Endothelial cell (in vitro differentiated cells): ENCODE measurements around the gene FMN1. TPM values are rescaled to one million over a fixed set of nuclear protein-coding genes. Genes with fewer than 3 reads are reported as not detected.
"Not testable (repeated sequence)": the region's sequence is repeated elsewhere in the genome, so short reads cannot be mapped to it uniquely, and the experiment has no call there.

Experiments used
- DNase-seq: peaks from one replicate; pipeline ENCODE4 v3.0.0; 2021; ENCODE audit warnings: low spot score
- H3K27ac Mint-ChIP-seq: one replicate; pipeline ENCODE4 v1.8.0; 2021; ENCODE audit warnings: mixed read lengths, inconsistent platforms; ENCODE audit not compliant: unreplicated experiment
- H3K27me3 Mint-ChIP-seq: one replicate; pipeline ENCODE4 v1.8.0; 2021; ENCODE audit warnings: mild to moderate bottlenecking, moderate library complexity, mixed read lengths, inconsistent platforms; ENCODE audit not compliant: unreplicated experiment
- H3K36me3 Mint-ChIP-seq: one replicate; pipeline ENCODE4 v1.8.0; 2021; ENCODE audit warnings: mild to moderate bottlenecking, low read depth, mixed read lengths, inconsistent platforms; ENCODE audit not compliant: unreplicated experiment
- H3K4me1 Mint-ChIP-seq: one replicate; pipeline ENCODE4 v1.8.0; 2021; ENCODE audit warnings: mild to moderate bottlenecking, mixed read lengths, inconsistent platforms; ENCODE audit not compliant: unreplicated experiment
- H3K4me3 Mint-ChIP-seq: one replicate; pipeline ENCODE4 v1.8.0; 2021; ENCODE audit warnings: mild to moderate bottlenecking, mixed read lengths, inconsistent platforms; ENCODE audit not compliant: unreplicated experiment
- H3K9me3 Mint-ChIP-seq: one replicate; pipeline ENCODE4 v1.8.0; 2021; ENCODE audit warnings: mixed read lengths, inconsistent platforms; ENCODE audit not compliant: unreplicated experiment
- total RNA-seq: library from RNA; stranded (reverse); fragmentation: NEBNext Ultra II Directional; extraction: Animal tissue kit (Norgen Biotek cat#: 25700); gene quantifications from one replicate; pipeline ENCODE4 v1.2.1, GENCODE V29; 2021; ENCODE audit not compliant: unreplicated experiment
- TF ChIP-seq, protein P1 (sequence below): fragments of 200-600 bp; sonication (generic); IDR thresholded peaks from one replicate; pipeline ENCODE4 v1.5.0; 2021; ENCODE audit warnings: antibody characterized with exemption; ENCODE audit not compliant: unreplicated experiment

FMN1 gene
- total RNA-seq, 1 donor from 2014 or later, result 1.3 TPM

GRCh38 chr15:33076937-33077336 is 117.6 kb downstream of the FMN1 start:
- DNase-seq, result no peak
- H3K27ac Mint-ChIP-seq, result no peak overlapping the region
- H3K4me3 Mint-ChIP-seq, result no peak overlapping the region
- TF ChIP-seq, protein P1, sequence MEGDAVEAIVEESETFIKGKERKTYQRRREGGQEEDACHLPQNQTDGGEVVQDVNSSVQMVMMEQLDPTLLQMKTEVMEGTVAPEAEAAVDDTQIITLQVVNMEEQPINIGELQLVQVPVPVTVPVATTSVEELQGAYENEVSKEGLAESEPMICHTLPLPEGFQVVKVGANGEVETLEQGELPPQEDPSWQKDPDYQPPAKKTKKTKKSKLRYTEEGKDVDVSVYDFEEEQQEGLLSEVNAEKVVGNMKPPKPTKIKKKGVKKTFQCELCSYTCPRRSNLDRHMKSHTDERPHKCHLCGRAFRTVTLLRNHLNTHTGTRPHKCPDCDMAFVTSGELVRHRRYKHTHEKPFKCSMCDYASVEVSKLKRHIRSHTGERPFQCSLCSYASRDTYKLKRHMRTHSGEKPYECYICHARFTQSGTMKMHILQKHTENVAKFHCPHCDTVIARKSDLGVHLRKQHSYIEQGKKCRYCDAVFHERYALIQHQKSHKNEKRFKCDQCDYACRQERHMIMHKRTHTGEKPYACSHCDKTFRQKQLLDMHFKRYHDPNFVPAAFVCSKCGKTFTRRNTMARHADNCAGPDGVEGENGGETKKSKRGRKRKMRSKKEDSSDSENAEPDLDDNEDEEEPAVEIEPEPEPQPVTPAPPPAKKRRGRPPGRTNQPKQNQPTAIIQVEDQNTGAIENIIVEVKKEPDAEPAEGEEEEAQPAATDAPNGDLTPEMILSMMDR, result no peak
- no peaks in the 10 kb centered on the region for H3K27me3 Mint-ChIP-seq
- H3K4me1 Mint-ChIP-seq, result no peaks in the 10 kb centered on the region
- no peaks in the 10 kb centered on the region for H3K9me3 Mint-ChIP-seq
- no peaks in the 10 kb centered on the region for H3K36me3 Mint-ChIP-seq

DNA sequence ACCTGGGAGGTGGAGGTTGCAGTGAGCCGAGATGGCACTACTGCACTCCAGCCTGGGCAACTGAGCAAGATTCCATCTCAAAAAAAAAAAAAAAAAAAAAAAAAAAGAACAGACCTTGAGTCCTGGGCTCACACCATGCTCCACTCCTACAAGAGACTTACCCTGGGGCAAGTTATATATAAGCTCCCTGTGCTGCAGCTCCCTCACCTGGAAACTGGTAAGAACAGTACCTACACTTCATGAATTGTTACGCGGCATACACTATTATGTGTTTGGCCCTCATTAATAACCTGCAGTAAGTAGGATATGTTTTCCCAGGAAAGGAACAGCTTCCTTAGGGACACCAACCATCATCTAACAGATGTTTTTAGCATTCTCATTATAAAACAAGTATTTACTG is 119.6 kb downstream of the FMN1 start:
- H3K4me3 Mint-ChIP-seq, result no peak overlapping the region
- DNase-seq, result no peak
- no peaks in the 10 kb centered on the region for H3K9me3 Mint-ChIP-seq
- no peaks in the 10 kb centered on the region for H3K36me3 Mint-ChIP-seq
- H3K27ac Mint-ChIP-seq, result no peak overlapping the region
- H3K27me3 Mint-ChIP-seq, result no peaks in the 10 kb centered on the region
- TF ChIP-seq, protein P1, result no peak
- H3K4me1 Mint-ChIP-seq, result no peaks in the 10 kb centered on the region

GRCh38 chr15:33074212-33074611 is 120.3 kb downstream of the FMN1 start:
- no peak for DNase-seq
- H3K4me3 Mint-ChIP-seq, result no peak overlapping the region
- no peaks in the 10 kb centered on the region for H3K9me3 Mint-ChIP-seq
- H3K4me1 Mint-ChIP-seq, result no peaks in the 10 kb centered on the region
- H3K27ac Mint-ChIP-seq, result no peak overlapping the region
- no peaks in the 10 kb centered on the region for H3K36me3 Mint-ChIP-seq
- no peaks in the 10 kb centered on the region for H3K27me3 Mint-ChIP-seq
- TF ChIP-seq, protein P1, result no peak

- Mint-ChIP-seq H3K9me3 (no peaks in the 10 kb centered on the region), H3K4me1 (peaks cover 10% of the 10 kb centered on the region), H3K4me3 (no peak overlapping the region), H3K27ac (no peak overlapping the region), H3K36me3 (no peaks in the 10 kb centered on the region), H3K27me3 (no peaks in the 10 kb centered on the region)
- TF ChIP-seq, protein P1, result no peak
- DNase-seq, result no peak
Observed at GRCh38 chr15:33071451-33071850, 123.1 kb downstream of the FMN1 start.

DNA sequence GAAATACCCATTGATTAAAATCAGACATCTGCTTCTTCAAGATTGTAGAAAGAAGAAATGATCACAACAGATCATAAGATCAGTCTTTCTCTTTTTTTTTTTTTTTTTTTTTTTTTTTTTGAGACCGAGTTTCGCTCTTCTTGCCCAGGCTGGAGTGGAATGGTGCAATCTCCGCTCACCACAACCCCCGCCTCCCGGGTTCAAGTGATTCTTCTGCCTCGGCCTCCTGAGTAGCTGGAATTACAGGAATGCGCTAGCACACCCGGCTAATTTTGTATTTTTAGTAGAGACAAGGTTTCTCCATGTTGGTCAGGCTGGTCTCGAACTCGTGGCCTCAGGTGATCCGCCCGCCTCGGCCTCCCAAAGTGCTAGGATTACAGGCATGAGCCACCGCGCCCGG is 124.6 kb downstream of the FMN1 start:
- not testable (repeated sequence) for H3K27ac Mint-ChIP-seq, H3K27me3 Mint-ChIP-seq, DNase-seq, H3K4me3 Mint-ChIP-seq, H3K9me3 Mint-ChIP-seq, H3K36me3 Mint-ChIP-seq
- peaks cover 10% of the 10 kb centered on the region for H3K4me1 Mint-ChIP-seq

DNA sequence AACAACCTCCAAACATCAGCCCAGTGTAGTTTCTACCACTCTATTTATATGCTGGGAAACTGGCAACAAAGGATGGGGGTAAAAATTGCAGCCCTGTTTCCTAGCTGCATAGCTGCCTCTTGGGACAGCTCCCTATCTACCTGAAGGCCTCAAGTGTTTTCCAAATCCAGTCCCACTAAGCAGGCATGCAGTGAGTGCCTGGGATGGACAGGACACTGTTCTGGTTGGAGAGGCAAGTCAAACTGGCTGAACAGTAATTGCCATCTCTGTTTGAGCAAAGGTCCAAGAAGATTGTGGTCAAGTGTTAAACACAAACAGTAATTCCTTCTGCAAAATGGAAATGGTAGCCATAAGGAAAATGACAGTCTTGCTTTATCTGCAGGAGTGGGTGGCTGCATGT is 125.4 kb downstream of the FMN1 start:
- H3K4me1 Mint-ChIP-seq, result peaks cover 13% of the 10 kb centered on the region
- no peak for DNase-seq
- no peaks in the 10 kb centered on the region for H3K36me3 Mint-ChIP-seq
- TF ChIP-seq, protein P1, result no peak
- H3K27me3 Mint-ChIP-seq, result peaks cover 2% of the 10 kb centered on the region
- no peak overlapping the region for H3K27ac Mint-ChIP-seq
- H3K4me3 Mint-ChIP-seq, result no peak overlapping the region
- H3K9me3 Mint-ChIP-seq, result no peaks in the 10 kb centered on the region
